Activated gamma-delta T cell treated with anti-CD3 and anti-CD28 coated beads, Interleukin-2, amount 50 U/mL, for 16 hours (primary cell): ENCODE results near the gene GLUL.

ENCODE experiments used
- DNase-seq: peaks from one replicate; pipeline ENCODE4 v3.0.0-alpha.2; 2020; ENCODE audit warnings: low read depth

Gene GLUL

GRCh38 chr1:182391362-182392049 lies at the start of gene GLUL:
GLUL (minus strand) TSS chr1:182391790; CDS start chr1:182388737, 3,053 bp downstream.
- peak; percentile 36 for DNase-seq

- no peak for DNase-seq
Observed at GRCh38 chr1:182438326-182438725, 46.7 kb upstream of the GLUL start.

GRCh38 chr1:182433580-182433979 lies 42.0 kb upstream of the GLUL start:
- no peak for DNase-seq

GRCh38 chr1:182431278-182431677 lies 39.7 kb upstream of the GLUL start:
- no peak for DNase-seq

- DNase-seq, result peak; percentile 18
Observed at GRCh38 chr1:182430263-182431068, 38.9 kb upstream of the GLUL start.

- no peak for DNase-seq
Observed at GRCh38 chr1:182428043-182428442, 36.5 kb upstream of the GLUL start.

GRCh38 chr1:182426442-182427430 lies 35.1 kb upstream of the GLUL start:
- no peak for DNase-seq

- no peak for DNase-seq
Observed at GRCh38 chr1:182415789-182416188, 24.2 kb upstream of the GLUL start.

- DNase-seq, result no peak
Observed at GRCh38 chr1:182413969-182414368, 22.4 kb upstream of the GLUL start.

GRCh38 chr1:182413486-182413885 lies 21.9 kb upstream of the GLUL start:
- DNase-seq, result no peak

GRCh38 chr1:182410620-182411273 lies 19.2 kb upstream of the GLUL start:
- DNase-seq, result no peak

- DNase-seq, result no peak
Observed at GRCh38 chr1:182410138-182410537, 18.5 kb upstream of the GLUL start.

- no peak for DNase-seq
Observed at GRCh38 chr1:182408435-182409075, 17.0 kb upstream of the GLUL start.

- DNase-seq, result no peak
Observed at GRCh38 chr1:182407724-182408123, 16.1 kb upstream of the GLUL start.

- no peak for DNase-seq
Observed at GRCh38 chr1:182406012-182406411, 14.4 kb upstream of the GLUL start.

- DNase-seq, result no peak
Observed at GRCh38 chr1:182405578-182405977, 14.0 kb upstream of the GLUL start.

GRCh38 chr1:182404781-182405180 lies 13.2 kb upstream of the GLUL start:
- DNase-seq, result no peak

GRCh38 chr1:182400567-182400966 lies 9.0 kb upstream of the GLUL start, which contains the start of gene TEDDM1:
TEDDM1 (minus strand) TSS chr1:182400667; CDS start chr1:182400485, 182 bp downstream.
- no peak for DNase-seq

GRCh38 chr1:182397653-182398393 lies 6.2 kb upstream of the GLUL start:
- no peak for DNase-seq

GRCh38 chr1:182395906-182396305 lies 4.3 kb upstream of the GLUL start:
- DNase-seq, result no peak
